ENCODE measurements around the gene AGBL3.
A peak's percentile ranks its signal among the peaks of the same experiment; 100 is the strongest.
"Not testable (repeated sequence)": the region's sequence is repeated elsewhere in the genome, so short reads cannot be mapped to it uniquely, and the experiment has no call there.

Gene AGBL3

GRCh38 chr7:135169141-135169963, 183.0 kb downstream of the AGBL3 start:
- DNase-seq: peak; percentile 53

GRCh38 chr7:135169964-135170273, 183.6 kb downstream of the AGBL3 start:
- DNase-seq: no peak

- DNase-seq: peak; percentile 92
These were observed 184.1 kb downstream of the AGBL3 start, which contains the start of gene CYREN for GRCh38 chr7:135170274-135170997. CYREN (minus strand) TSS chr7:135170707; CDS start chr7:135168922, 1,785 bp downstream.

GRCh38 chr7:135170998-135171481, 184.7 kb downstream of the AGBL3 start:
- not testable (repeated sequence) for DNase-seq

- not testable (repeated sequence) for DNase-seq
These were observed 185.4 kb downstream of the AGBL3 start for GRCh38 chr7:135171581-135172291.

- DNase-seq: not testable (repeated sequence)
These were observed 187.6 kb downstream of the AGBL3 start for GRCh38 chr7:135173916-135174315.

GRCh38 chr7:135174941-135175340, 188.6 kb downstream of the AGBL3 start:
- DNase-seq: no peak

- DNase-seq: no peak
These were observed 189.6 kb downstream of the AGBL3 start for GRCh38 chr7:135175931-135176330.

- no peak for DNase-seq
These were observed 190.9 kb downstream of the AGBL3 start for GRCh38 chr7:135177028-135177696.

- no peak for DNase-seq
These were observed 192.1 kb downstream of the AGBL3 start for GRCh38 chr7:135178364-135178763.

- no peak for DNase-seq
These were observed 193.1 kb downstream of the AGBL3 start for GRCh38 chr7:135179321-135179925.

GRCh38 chr7:135180122-135180521, 193.8 kb downstream of the AGBL3 start:
- no peak for DNase-seq

- no peak for DNase-seq
These were observed 195.1 kb downstream of the AGBL3 start for GRCh38 chr7:135181261-135181928.

- no peak for DNase-seq
These were observed 195.8 kb downstream of the AGBL3 start for GRCh38 chr7:135181929-135182678.

GRCh38 chr7:135183478-135183877, 197.2 kb downstream of the AGBL3 start:
- no peak for DNase-seq

GRCh38 chr7:135184254-135184841, 198.0 kb downstream of the AGBL3 start:
- no peak for DNase-seq

All from stimulated activated CD4-positive, alpha-beta T cell treated with anti-CD3 and anti-CD28 coated beads, Interleukin-12 subunit alpha, Interleukin-12 subunit beta, amount 100 ng/mL, for 4 hours (primary cell).